Activated CD4-positive, alpha-beta T cell treated with anti-CD3 and anti-CD28 coated beads for 1 hour (primary cell): ENCODE data around the gene GAL3ST2.
A peak's percentile ranks its signal among the peaks of the same experiment; 100 is the strongest.

Experiments
- DNase-seq: peaks from one replicate; pipeline ENCODE4 v3.0.0-alpha.2; 2020

GAL3ST2 gene

GRCh38 chr2:241849616-241850543 is 73.3 kb downstream of the GAL3ST2 start:
- DNase-seq: no peak

DNA sequence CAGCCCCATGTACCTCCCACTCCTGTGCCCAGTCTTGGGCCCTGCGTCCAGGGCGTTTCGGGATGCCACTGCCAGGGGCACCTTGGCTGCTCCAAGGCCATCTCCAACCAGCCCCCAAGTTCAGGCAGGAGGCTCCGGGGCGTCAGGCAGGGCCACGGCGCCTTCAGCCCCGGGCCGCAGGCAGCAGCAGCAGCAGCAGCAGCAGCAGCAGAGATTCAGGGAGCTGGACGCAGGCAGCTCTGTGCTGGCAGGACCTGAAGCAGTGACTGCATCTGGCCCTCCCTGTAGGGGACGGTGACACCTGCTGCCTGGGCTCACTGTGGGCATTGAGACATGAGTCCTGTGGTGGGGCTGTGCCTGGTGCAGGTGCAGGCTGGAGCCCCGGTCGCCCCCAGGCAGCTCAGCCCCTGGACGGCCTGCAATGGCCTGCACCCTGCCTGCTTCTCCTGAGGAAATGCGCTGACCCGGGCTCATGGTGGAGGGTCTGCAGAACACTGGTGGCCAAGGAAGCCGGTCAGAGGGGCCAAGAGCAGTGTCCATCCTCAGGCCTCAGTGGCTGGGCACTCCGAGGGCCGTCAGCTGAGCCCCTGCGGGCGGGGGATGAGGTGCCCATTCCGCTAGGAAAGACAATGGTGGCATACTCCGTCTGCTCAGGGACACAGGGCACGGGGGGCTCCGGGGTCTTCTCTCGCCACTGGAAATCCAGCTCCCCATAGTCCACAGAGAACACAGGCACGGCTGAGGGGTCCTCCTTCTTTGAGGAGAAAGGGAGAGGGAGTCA is 74.1 kb downstream of the GAL3ST2 start:
- no peak for DNase-seq

DNA sequence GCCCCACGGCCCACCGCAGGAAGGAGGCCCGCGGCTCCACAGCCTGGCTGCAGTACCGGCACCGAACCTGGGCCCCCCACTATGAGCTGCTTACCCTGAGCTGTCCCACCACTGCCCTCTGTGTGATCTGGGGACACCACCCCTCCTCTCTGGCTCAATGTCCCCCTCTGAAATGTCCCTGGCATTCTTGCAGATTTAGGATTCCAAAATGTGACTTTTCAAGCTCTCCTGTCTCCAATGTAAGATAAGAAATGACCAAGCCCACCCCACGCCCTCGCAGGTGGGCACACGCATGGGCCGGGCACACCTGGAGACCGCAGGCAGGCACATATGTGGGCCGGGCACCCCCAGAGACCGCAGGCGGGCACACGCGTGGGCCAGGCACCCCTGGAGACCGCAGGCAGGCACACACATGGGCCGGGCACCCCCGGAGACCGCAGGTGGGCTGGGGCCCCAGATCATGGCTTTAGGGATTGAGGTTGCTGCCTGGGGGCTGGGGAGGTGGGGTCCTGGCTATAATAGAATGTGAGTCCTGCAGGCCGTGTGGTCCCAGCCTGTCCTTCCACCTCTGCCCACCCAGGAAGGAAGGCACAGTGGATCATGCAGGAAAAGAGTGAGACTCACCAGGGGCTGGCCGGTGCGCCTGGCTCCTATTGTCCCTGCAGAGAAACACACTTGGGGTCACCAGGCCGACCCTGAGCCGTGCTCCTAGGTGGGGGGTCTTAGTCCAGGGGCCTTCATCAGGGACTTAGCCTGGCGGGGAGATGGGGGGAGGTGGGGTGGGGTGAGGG is 74.9 kb downstream of the GAL3ST2 start:
- DNase-seq: no peak

- DNase-seq: peak; percentile 7
Measured at GRCh38 chr2:241852116-241852980, 75.7 kb downstream of the GAL3ST2 start.

- no peak for DNase-seq
Measured at GRCh38 chr2:241852981-241853631, 76.5 kb downstream of the GAL3ST2 start.
